Stimulated activated memory B cell treated with anti-CD40 and anti-IgM and Interleukin-4, amounts not matched to agents 10 μg/mL and 1 μg/mL and 100 μg/mL, for 72 hours (primary cell): ENCODE measurements around the gene HAGHL.
A peak's percentile ranks its signal among the peaks of the same experiment; 100 is the strongest.

ENCODE experiments used
- ATAC-seq: fragments of 150-1000 bp; cut with Tn5 transposase; 2 replicates; pipeline ENCODE4 v1.10.0; 2021
- H3K27ac Mint-ChIP-seq: one replicate; pipeline ENCODE4 v1.8.0; 2022; ENCODE audit warnings: mild to moderate bottlenecking, mixed read lengths
- H3K27me3 Mint-ChIP-seq: one replicate; pipeline ENCODE4 v1.8.0; 2022; ENCODE audit warnings: mixed read lengths
- H3K36me3 Mint-ChIP-seq: one replicate; pipeline ENCODE4 v1.8.0; 2022; ENCODE audit warnings: mixed read lengths
- H3K4me1 Mint-ChIP-seq: one replicate; pipeline ENCODE4 v1.8.0; 2022; ENCODE audit warnings: mixed read lengths
- H3K4me3 Mint-ChIP-seq: one replicate; pipeline ENCODE4 v1.8.0; 2022; ENCODE audit warnings: mild to moderate bottlenecking, moderate library complexity, mixed read lengths
- H3K9me3 Mint-ChIP-seq: one replicate; pipeline ENCODE4 v1.8.0; 2022; ENCODE audit warnings: mixed read lengths

Gene HAGHL

GRCh38 chr16:729768-730665 is 3.1 kb downstream of the HAGHL start:
- Mint-ChIP-seq H3K27me3 (no peaks in the 10 kb centered on the region), H3K4me1 (peaks cover 18% of the 10 kb centered on the region), H3K27ac (no peak overlapping the region), H3K36me3 (peaks cover 12% of the 10 kb centered on the region), H3K9me3 (no peaks in the 10 kb centered on the region), H3K4me3 (no peak overlapping the region)
- ATAC-seq = no peak

- no peak overlapping the region for H3K27ac Mint-ChIP-seq
- no peaks in the 10 kb centered on the region for H3K9me3 Mint-ChIP-seq
- ATAC-seq = no peak
- H3K36me3 Mint-ChIP-seq = peaks cover 18% of the 10 kb centered on the region
- H3K4me1 Mint-ChIP-seq = peaks cover 18% of the 10 kb centered on the region
- H3K4me3 Mint-ChIP-seq = no peak overlapping the region
- H3K27me3 Mint-ChIP-seq = no peaks in the 10 kb centered on the region
Observed at GRCh38 chr16:730666-731509, 4.0 kb downstream of the HAGHL start.

GRCh38 chr16:732332-732731 is 5.4 kb downstream of the HAGHL start:
- Mint-ChIP-seq H3K4me3 (no peak overlapping the region), H3K9me3 (no peaks in the 10 kb centered on the region), H3K27ac (no peak overlapping the region), H3K4me1 (peaks cover 20% of the 10 kb centered on the region), H3K27me3 (no peaks in the 10 kb centered on the region), H3K36me3 (peaks cover 25% of the 10 kb centered on the region)
- ATAC-seq = no peak

GRCh38 chr16:732936-733335 is 6.0 kb downstream of the HAGHL start:
- Mint-ChIP-seq H3K36me3 (peaks cover 25% of the 10 kb centered on the region), H3K27ac (no peak overlapping the region), H3K27me3 (no peaks in the 10 kb centered on the region), H3K4me1 (peaks cover 26% of the 10 kb centered on the region), H3K4me3 (no peak overlapping the region), H3K9me3 (no peaks in the 10 kb centered on the region)
- ATAC-seq = no peak

GRCh38 chr16:733382-734207 is 6.7 kb downstream of the HAGHL start:
- Mint-ChIP-seq H3K27ac (no peak overlapping the region), H3K4me1 (peaks cover 30% of the 10 kb centered on the region), H3K36me3 (peaks cover 25% of the 10 kb centered on the region), H3K4me3 (no peak overlapping the region), H3K27me3 (no peaks in the 10 kb centered on the region), H3K9me3 (no peaks in the 10 kb centered on the region)
- no peak for ATAC-seq

- ATAC-seq = no peak
- Mint-ChIP-seq H3K36me3 (peaks cover 25% of the 10 kb centered on the region), H3K27me3 (no peaks in the 10 kb centered on the region), H3K4me1 (peaks cover 37% of the 10 kb centered on the region), H3K9me3 (no peaks in the 10 kb centered on the region), H3K4me3 (no peak overlapping the region), H3K27ac (no peak overlapping the region)
Observed at GRCh38 chr16:734208-734980, 7.5 kb downstream of the HAGHL start.

- H3K4me1 Mint-ChIP-seq = peaks cover 45% of the 10 kb centered on the region
- peak overlapping the region; percentile 80 for H3K27ac Mint-ChIP-seq
- H3K36me3 Mint-ChIP-seq = peaks cover 25% of the 10 kb centered on the region
- no peaks in the 10 kb centered on the region for H3K27me3 Mint-ChIP-seq
- no peak for ATAC-seq
- no peak overlapping the region for H3K4me3 Mint-ChIP-seq
- H3K9me3 Mint-ChIP-seq = no peaks in the 10 kb centered on the region
Observed at GRCh38 chr16:734981-735881, 8.3 kb downstream of the HAGHL start.

- peak; percentile 59 for ATAC-seq
- peaks cover 25% of the 10 kb centered on the region for H3K36me3 Mint-ChIP-seq
- no peaks in the 10 kb centered on the region for H3K27me3 Mint-ChIP-seq
- H3K4me3 Mint-ChIP-seq = peak overlapping the region; percentile 62
- peak overlapping the region; percentile 80 for H3K27ac Mint-ChIP-seq
- peaks cover 46% of the 10 kb centered on the region for H3K4me1 Mint-ChIP-seq
- no peaks in the 10 kb centered on the region for H3K9me3 Mint-ChIP-seq
Observed at GRCh38 chr16:735982-736453, 9.1 kb downstream of the HAGHL start.

- H3K4me3 Mint-ChIP-seq = no peak overlapping the region
- no peaks in the 10 kb centered on the region for H3K9me3 Mint-ChIP-seq
- H3K27me3 Mint-ChIP-seq = no peaks in the 10 kb centered on the region
- peak overlapping the region; percentile 88 for H3K27ac Mint-ChIP-seq
- no peak for ATAC-seq
- peaks cover 46% of the 10 kb centered on the region for H3K4me1 Mint-ChIP-seq
- H3K36me3 Mint-ChIP-seq = peaks cover 25% of the 10 kb centered on the region
Observed at GRCh38 chr16:736936-737481, 10.1 kb downstream of the HAGHL start.

GRCh38 chr16:739560-740458 is 12.9 kb downstream of the HAGHL start:
- Mint-ChIP-seq H3K4me1 (peaks cover 46% of the 10 kb centered on the region), H3K4me3 (peak overlapping the region; percentile 83), H3K36me3 (peaks cover 14% of the 10 kb centered on the region), H3K27me3 (no peaks in the 10 kb centered on the region), H3K27ac (peak overlapping the region; percentile 88), H3K9me3 (no peaks in the 10 kb centered on the region)
- ATAC-seq = no peak

GRCh38 chr16:740459-740763 is 13.5 kb downstream of the HAGHL start:
- Mint-ChIP-seq H3K36me3 (peaks cover 9% of the 10 kb centered on the region), H3K4me1 (peaks cover 41% of the 10 kb centered on the region), H3K27me3 (no peaks in the 10 kb centered on the region), H3K27ac (peak overlapping the region; percentile 88), H3K4me3 (peak overlapping the region; percentile 83), H3K9me3 (no peaks in the 10 kb centered on the region)
- ATAC-seq = peak; percentile 1

- no peaks in the 10 kb centered on the region for H3K9me3 Mint-ChIP-seq
- ATAC-seq = peak; percentile 90
- peaks cover 6% of the 10 kb centered on the region for H3K36me3 Mint-ChIP-seq
- no peaks in the 10 kb centered on the region for H3K27me3 Mint-ChIP-seq
- peaks cover 36% of the 10 kb centered on the region for H3K4me1 Mint-ChIP-seq
- H3K27ac Mint-ChIP-seq = peak within 1 kb of the TSS; percentile 88
- H3K4me3 Mint-ChIP-seq = peak within 1 kb of the TSS; percentile 83
Observed at GRCh38 chr16:740764-741505, 14.0 kb downstream of the HAGHL start, which contains the start of gene CIAO3. TSS of gene CIAO3 (minus strand) at chr16:740997. CDS start at chr16:740985, 12 bp downstream.
